ENCODE data around the gene TMEM203. TPM values are rescaled to one million over a fixed set of nuclear protein-coding genes. Genes with fewer than 3 reads are reported as not detected.

Gene TMEM203
- total and polyA plus RNA-seq, 2 of the 4 experiments (the other 2 are of a cell fraction) = 18.8 to 40.6 TPM

- CTCF ChIA-PET = no interaction called here
- in situ Hi-C loops (cut with MboI; ENCODE audit: low sequenced_read_pairs) = no loop called here
- Histone ChIP-seq H4K5ac (ENCODE audit: low read depth, low read length) (no peak overlapping the region), H3K18ac (ENCODE audit: low read depth, low read length) (no peak overlapping the region), H4K91ac (ENCODE audit: insufficient read depth, low read depth, low read length) (no peak overlapping the region), H3K9ac (ENCODE audit: low read depth, low read length) (no peak overlapping the region), H2BK15ac (ENCODE audit: low read depth, low read length) (no peak overlapping the region), H3K79me1 (ENCODE audit: low read depth in 1 of 2, low read length in 2 of 2) (peaks cover 0 to 39% of the 10 kb centered on the region in 2 experiments), H3K4me2 (ENCODE audit: low read depth, low read length) (no peak overlapping the region), H2AFZ (replicated peaks; ENCODE audit: low read length, poor library complexity) (no peak overlapping the region), H4K8ac (ENCODE audit: low read depth in 2 of 2, low read length in 2 of 2) (no peak overlapping the region), H3K27me3 (ENCODE audit: control insufficient read depth, insufficient read depth, low read length) (no peaks in the 10 kb centered on the region), H3K9me1 (ENCODE audit: insufficient read depth, low read length) (no peaks in the 10 kb centered on the region), H3K4me1 (ENCODE audit: control insufficient read depth, insufficient read depth, low read length) (peaks cover 15% of the 10 kb centered on the region), H3K4me3 (ENCODE audit: insufficient read depth, low read depth, low read length) (no peak overlapping the region), H4K20me1 (ENCODE audit: insufficient read depth, low read length) (peaks cover 16% of the 10 kb centered on the region; the same call in 1 of the 2 replicates), H2AK5ac (ENCODE audit: low read depth, low read length) (no peak overlapping the region), H3K56ac (ENCODE audit: extremely low read depth, insufficient read depth, low read length) (no peak overlapping the region), H2BK5ac (ENCODE audit: low read depth, low read length, poor library complexity, severe bottlenecking) (no peak overlapping the region), H2AK9ac (replicated peaks; ENCODE audit: low read depth, low read length, poor library complexity) (no peak overlapping the region), H3K27ac (ENCODE audit: insufficient read depth, low read length) (no peak overlapping the region), H2BK120ac (ENCODE audit: low read depth, low read length) (no peak overlapping the region), H3K36me3 (ENCODE audit: control insufficient read depth, insufficient read depth, low read length) (peaks cover 59% of the 10 kb centered on the region), H3K9me3 (ENCODE audit: control insufficient read depth, insufficient read depth, low read length) (no peaks in the 10 kb centered on the region), H3K14ac (replicated peaks; ENCODE audit: low read depth, low read length) (no peak overlapping the region), H3K23ac (ENCODE audit: low read depth, low read length) (no peak overlapping the region), H3K4ac (ENCODE audit: low read depth, low read length) (no peak overlapping the region), H2BK20ac (ENCODE audit: low read depth, low read length) (no peak overlapping the region)
- ATAC-seq (ENCODE audit: low read depth) = no peak
- POLR2A ChIA-PET (ENCODE audit: unreplicated experiment) = no interaction called here
- 95% methylated on average over 29 of the region's 48 CpGs; no CpG with 5 or more reads in 1 of the 2 experiments for WGBS, 2 experiments (ENCODE audit: extremely low coverage in 2 of 2, insufficient read length in 1 of 2)
- BruUV-seq (replicated peaks) = no TSS peak
- no peak for DNase-seq
- TF ChIP-seq MAFK (IDR thresholded peaks at IDR 0.05; ENCODE audit: low read depth, low read length) (no peak), MXI1 (IDR thresholded peaks at IDR 0.05; ENCODE audit: borderline replicate concordance, low read depth, low read length) (no peak), CEBPB (IDR thresholded peaks at IDR 0.05; ENCODE audit: low read depth, low read length) (no peak)
- dilution Hi-C loops (cut with HindIII; ENCODE audit: low sequenced_read_pairs, unreplicated experiment) = no loop called here
- intact Hi-C loops (cut with micrococcal nuclease) = no loop called here
Measured at GRCh38 chr9:137184881-137185660, 20.4 kb downstream of the TMEM203 start.

All from IMR-90 (cell line).